GM19395 (cell line): ENCODE data around the gene RPS19.

Experiments
- ATAC-seq: cut with Tn5 transposase; IDR thresholded peaks from one replicate; pipeline ENCODE4 v1.9.1; 2021; ENCODE audit warnings: mild to moderate bottlenecking, moderate library complexity; ENCODE audit not compliant: unreplicated experiment

Gene RPS19

GRCh38 chr19:41897181-41897580 lies 37.1 kb downstream of the RPS19 start:
- no peak for ATAC-seq

GRCh38 chr19:41897820-41898219 lies 37.8 kb downstream of the RPS19 start:
- no peak for ATAC-seq

DNA sequence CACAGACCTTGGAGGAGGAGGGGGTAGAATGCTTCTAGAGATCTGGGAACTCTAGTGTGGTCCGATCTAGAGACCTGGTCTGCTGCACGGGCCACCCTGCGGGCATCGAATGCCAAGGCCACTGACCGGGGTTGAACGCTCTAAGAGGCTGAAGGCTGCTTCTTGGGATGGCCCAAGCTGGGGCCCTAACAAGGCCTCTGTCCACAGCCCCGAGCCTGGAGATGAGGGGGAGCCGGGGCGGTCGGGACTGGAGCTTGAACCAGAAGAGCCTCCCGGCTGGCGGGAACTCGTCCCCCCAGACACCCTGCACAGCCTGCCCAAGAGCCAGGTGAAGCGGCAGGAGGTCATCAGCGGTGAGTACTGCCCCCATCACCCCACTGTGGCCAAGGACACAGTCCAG lies 38.2 kb downstream of the RPS19 start:
- no peak for ATAC-seq

GRCh38 chr19:41901707-41902360 lies 41.8 kb downstream of the RPS19 start:
- no peak for ATAC-seq

- no peak for ATAC-seq
Observed at GRCh38 chr19:41902594-41902993, 42.5 kb downstream of the RPS19 start.

DNA sequence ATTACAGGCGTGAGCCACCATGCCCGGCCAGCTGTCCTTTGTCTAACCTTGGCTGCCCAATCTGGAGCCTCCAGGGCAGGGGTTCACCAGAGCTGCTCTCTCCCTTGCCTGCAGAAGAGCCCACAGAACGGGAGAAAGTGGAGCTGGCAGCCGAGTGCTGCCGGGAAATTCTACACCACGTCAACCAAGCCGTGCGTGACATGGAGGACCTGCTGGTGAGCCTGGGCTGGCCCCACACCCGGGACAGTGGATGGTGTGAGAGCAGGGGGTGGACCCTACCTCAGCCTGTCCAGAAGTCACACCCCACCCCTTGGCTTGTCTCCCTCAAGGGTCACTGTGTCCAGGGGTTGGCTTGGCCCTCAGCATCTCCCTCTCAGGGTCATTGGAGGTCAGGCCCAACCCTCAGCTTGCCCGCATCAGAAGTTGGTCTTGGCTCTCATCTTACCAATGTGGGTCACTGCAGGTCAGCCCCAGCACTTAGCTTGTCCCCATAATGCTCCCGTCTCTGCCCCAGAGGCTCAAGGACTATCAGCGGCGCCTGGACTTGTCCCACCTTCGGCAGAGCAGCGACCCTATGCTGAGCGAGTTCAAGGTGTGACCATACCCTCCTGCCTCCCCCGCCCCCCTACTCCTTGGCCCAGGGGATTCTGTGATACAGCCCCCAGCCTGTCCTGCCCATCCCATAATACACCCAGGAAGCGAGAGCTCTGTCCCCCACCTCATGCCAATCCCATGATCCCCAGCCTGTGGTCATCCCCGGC lies 43.3 kb downstream of the RPS19 start:
- no peak for ATAC-seq

DNA sequence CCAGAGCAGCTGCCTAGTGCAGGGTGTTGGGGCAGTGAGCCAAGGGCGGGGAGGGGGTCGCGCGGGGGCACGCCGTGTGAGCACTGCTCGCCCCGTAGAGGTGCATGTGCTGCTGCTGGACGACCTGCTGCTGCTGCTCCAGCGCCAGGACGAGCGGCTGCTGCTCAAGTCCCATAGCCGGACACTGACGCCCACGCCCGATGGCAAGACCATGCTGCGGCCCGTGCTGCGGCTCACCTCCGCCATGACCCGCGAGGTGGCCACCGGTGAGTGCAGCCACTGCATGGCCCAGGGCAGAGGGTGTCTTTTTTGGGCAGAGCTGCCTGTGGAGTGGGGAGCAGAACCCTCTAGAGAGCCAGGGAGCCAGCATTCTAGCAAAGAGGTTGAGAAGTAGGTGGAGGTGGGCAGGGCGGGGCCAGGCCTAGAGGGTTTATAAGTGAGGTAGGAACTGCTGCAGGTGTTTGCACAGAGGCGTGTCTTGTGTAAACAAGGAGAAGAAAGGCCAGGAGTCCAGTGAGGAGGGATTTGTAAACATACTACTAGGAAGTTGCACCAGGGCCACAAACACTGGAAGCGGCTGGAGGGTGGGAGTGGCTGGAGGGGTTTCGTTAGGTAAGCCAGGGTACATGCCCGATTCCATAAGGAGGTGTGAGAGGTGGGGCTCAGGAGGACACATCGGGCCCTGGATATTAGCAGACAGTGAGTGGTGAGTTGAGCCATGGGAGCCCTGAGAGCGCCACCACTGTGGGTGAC lies 44.2 kb downstream of the RPS19 start:
- ATAC-seq: no peak

DNA sequence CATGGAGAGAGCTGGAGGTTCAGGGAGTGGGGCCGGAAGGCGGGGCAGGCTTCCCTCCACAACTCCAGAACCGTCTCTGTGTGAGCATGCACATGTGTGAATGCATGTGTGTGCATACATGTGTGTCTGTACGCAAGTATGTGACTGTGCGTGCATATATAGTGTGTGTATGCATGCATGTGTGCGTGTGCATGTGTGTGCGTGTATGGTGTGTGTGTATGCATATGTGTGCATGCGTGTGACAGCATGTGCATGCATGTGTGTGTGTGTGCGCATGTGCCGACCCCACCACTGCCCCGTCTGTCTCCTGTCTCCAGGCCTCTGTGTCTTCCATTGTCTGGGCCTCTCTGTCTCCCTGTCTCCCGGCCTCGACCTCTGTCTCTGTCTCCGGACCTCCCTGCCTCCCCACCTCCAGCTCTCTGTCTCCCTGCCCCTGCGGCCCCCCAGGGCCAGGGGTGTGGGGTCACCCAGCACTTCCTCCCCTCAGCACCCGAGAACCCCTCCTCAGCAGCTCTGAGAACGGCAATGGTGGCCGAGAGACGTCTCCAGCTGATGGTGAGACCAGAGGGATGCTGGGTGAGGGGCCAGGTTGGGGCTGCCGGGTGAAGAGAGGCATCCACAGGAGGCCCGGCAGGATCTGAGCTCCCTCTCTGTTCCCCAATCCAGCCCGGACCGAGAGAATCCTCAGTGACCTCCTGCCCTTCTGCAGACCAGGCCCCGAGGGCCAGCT lies 45.4 kb downstream of the RPS19 start:
- no peak for ATAC-seq

DNA sequence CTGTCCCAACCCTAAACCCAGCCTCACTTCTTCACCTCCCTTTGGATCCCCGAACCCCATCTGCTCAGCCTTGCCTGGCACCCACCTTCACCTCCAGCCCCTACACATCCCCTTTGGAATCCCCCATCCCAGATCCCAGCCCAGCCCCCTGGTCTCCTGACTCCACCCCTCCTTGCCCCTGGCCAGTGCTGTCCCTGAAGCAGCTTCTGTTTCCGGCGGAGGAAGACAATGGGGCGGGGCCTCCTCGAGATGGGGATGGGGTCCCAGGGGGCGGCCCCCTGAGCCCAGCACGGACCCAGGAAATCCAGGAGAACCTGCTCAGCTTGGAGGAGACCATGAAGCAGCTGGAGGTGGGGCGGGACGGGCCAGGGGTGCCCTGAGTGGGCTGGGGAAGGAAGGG lies 46.2 kb downstream of the RPS19 start:
- no peak for ATAC-seq

GRCh38 chr19:41906916-41907680 lies 47.0 kb downstream of the RPS19 start:
- no peak for ATAC-seq

DNA sequence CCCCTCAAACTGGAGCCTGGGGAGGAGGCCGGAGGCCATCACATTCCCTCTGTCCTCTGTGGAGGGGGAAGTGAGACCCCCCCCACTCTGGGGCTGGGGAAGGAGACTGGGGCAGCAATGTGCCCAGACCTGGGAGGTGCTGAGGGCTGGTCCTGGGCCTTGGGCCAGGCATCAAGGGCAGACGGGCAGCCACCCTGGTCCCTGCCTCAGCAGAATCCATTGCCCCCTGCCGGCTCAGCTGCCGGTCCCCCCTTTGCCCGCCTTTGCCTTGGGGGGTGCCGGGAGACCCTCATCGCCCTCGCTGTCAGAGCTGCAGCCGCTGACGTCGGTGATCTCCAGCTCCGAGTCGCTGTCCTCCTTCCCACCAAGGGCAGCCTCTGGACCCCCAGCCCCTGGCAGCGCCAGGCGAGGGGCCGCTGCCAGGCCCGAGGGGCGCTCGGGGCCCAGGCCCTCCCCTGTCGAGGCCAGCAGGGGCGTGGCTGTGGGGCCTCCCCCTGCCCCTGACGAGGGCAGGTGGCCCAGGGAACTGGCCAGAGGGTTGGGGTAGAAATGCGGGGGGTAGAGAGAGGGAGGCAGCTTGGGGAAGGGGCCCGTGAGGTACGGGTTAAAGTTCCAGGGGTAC lies 48.0 kb downstream of the RPS19 start:
- no peak for ATAC-seq

DNA sequence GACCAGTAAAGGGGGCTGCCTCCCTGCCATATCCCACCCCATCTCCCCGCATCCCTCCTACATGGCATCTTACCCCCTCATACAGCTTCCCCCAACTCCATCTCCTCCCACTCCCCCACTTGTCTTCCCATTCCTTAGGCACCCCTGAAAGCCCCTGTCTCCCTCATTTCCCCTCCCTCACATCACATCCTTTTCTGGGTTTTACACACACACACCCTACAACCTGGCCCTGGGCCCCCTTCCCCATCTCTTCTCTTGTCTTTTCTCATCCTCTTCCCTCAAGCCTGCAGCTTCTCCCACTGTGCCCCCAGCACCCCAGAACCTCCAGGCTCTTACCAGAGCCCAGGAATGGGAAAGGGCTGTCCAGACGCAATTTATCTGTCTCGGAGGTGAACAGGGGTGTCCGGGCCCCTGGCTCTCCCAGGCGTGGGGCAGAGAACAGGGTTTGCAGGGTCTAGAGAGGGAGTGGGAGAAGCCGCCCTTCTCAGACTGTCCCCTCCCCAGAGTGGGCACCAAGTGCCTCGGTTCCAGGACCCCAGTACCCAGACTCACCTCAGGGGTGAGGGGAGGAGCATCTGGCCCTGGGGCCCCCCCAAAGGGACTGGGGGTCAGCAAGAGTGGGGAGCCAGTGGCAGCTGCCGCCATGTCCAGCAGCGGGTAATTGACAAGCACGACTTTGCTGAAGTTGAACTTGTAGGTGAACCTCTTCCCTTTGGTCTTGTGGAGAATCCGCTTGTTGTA lies 48.8 kb downstream of the RPS19 start:
- no peak for ATAC-seq

GRCh38 chr19:41909706-41910105 lies 49.7 kb downstream of the RPS19 start:
- no peak for ATAC-seq

DNA sequence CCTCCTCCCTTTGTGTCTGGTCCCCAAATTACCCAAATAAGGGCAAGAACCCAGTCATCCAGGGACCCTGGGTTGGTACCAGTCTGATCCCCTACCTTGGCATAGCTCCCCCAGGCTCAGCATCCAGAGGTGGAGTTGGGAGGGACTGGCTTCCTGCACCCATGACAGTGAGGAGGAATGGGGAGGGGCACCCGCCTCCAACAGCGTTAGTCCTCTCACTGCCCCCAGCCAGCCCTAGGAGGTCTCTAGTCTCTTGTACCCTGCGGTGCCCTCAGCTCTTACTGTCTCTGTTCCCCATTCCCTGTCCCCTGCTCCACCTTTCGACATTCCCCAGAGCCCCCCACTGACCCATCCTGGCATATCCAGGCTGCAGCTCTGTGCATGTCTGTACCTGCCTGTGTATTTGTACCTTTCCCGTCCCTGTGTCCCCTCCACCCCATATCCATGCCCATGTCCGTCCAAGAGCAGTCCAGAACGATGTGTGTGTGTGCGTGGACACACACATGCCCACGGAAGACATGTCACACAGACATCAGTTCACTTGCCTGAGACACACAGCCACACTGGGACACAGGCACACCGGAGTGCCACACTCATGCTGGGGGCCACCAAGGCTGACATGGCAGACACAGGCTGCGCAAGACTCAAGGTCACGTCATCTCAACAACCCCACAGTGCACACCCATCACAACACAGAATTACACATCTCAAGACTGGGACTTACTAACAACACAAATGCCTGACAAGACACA lies 50.4 kb downstream of the RPS19 start:
- no peak for ATAC-seq

DNA sequence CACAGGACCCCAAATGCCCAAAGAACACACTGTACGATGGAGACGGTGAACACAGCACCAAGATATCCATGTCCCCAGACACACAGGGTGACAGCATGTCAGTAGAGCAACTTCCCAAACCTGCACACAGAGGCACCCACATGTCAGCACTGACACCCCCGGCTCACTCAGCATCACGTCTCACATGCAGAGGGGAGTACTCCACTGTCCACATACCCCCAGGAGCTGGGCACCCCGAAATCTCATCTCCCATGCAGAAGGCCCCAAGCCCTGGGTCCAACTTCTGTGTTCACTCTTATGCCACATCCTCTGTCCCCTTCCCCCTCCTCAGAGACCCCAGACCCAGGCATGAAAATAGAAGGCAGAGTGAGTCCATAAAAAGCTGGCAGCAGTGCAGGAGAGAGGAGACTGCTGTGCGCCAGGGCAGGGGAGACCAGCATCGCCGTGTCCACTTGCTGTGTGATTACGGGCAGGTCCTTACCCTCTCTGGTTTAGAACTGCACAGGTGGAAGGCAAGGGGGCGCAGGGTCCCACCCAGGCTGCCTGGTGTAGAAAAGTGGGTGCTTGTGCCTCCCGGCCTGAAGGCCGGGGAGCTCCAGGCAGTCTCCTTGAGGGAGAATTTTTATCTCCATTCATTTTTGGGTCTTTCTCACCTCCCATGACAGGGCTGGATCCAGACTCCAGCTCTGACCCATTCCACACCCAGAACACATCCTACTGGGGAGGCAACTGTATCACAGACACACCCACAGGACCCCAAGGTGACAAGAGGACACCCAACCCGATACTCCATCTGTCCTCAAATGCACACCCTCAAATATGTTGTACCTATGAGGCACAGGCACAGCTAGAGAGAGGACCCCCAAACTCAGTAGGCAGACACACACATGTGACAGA lies 51.2 kb downstream of the RPS19 start:
- ATAC-seq: no peak

- ATAC-seq: no peak
Observed at GRCh38 chr19:41911889-41912731, 52.1 kb downstream of the RPS19 start.
